WTC11 (cell line): ENCODE data around the gene RAB11FIP3. TPM values are rescaled to one million over a fixed set of nuclear protein-coding genes. Genes with fewer than 3 reads are reported as not detected.

Experiments
- ATAC-seq: fragments of 200-7000 bp; cut with Tn5 transposase; 2 replicates; pipeline ENCODE4 v1.10.0; 2021; ENCODE audit warnings: mild to moderate bottlenecking, moderate library complexity
- CTCF ChIA-PET: fragments of 300-600 bp; sonication (Branson Sonifier 250); formaldehyde crosslinking; loops from one replicate; lab custom pipeline; 2021; ENCODE audit warnings: antibody characterized with exemption; lab: Charles Lee
- POLR2A ChIA-PET: fragments of 350-600 bp; sonication (Branson Sonifier 250); formaldehyde crosslinking; loops from one replicate; lab custom pipeline; 2021; ENCODE audit warnings: antibody characterized with exemption; lab: Charles Lee
- DNase-seq: peaks from one replicate; pipeline ENCODE4 v3.0.0; 2021; ENCODE audit warnings: low spot score
- H3K27ac Mint-ChIP-seq: 2 replicates; pipeline ENCODE4 v1.8.0; 2021; ENCODE audit warnings: mixed read lengths
- H3K27me3 Mint-ChIP-seq: 2 replicates; pipeline ENCODE4 v1.8.0; 2021; ENCODE audit warnings: low read depth, mild to moderate bottlenecking, moderate library complexity, mixed read lengths
- H3K36me3 Mint-ChIP-seq: 2 replicates; pipeline ENCODE4 v1.8.0; 2021; ENCODE audit warnings: mixed read lengths
- H3K4me1 Mint-ChIP-seq: 2 replicates; pipeline ENCODE4 v1.8.0; 2022; ENCODE audit warnings: mixed read lengths
- H3K4me3 Mint-ChIP-seq: 2 replicates; pipeline ENCODE4 v1.8.0; 2021; ENCODE audit warnings: mild to moderate bottlenecking, moderate library complexity, mixed read lengths
- H3K9me3 Mint-ChIP-seq: 2 replicates; pipeline ENCODE4 v1.8.0; 2021; ENCODE audit warnings: mixed read lengths
- FOXJ3 ChIP-seq: sonication (generic); formaldehyde crosslinking; IDR thresholded peaks from 2 replicates; pipeline ENCODE4 v1.9.0; 2021; ENCODE audit warnings: missing genetic modification reagents, mild to moderate bottlenecking, borderline replicate concordance
- FOXK1 ChIP-seq: sonication (generic); formaldehyde crosslinking; IDR thresholded peaks from 2 replicates; pipeline ENCODE4 v1.8.0; 2022; ENCODE audit warnings: mild to moderate bottlenecking, moderate library complexity, missing genetic modification reagents
- IRF2 ChIP-seq: sonication (generic); formaldehyde crosslinking; IDR thresholded peaks from 2 replicates; pipeline ENCODE4 v1.8.0; 2022; ENCODE audit warnings: low read depth, missing genetic modification reagents, borderline replicate concordance
- MXD4 ChIP-seq: fragments of 250-450 bp; sonication (Bioruptor Pico); IDR thresholded peaks from 2 replicates; pipeline ENCODE4 v1.8.0; 2021; ENCODE audit warnings: mild to moderate bottlenecking, moderate library complexity, borderline replicate concordance
- RELA ChIP-seq: sonication (generic); formaldehyde crosslinking; IDR thresholded peaks from 2 replicates; pipeline ENCODE4 v1.8.1; 2022; ENCODE audit warnings: missing genetic modification reagents, mild to moderate bottlenecking, borderline replicate concordance
- SMAD3 ChIP-seq: sonication (generic); formaldehyde crosslinking; IDR thresholded peaks from 2 replicates; pipeline ENCODE4 v1.8.0; 2022; ENCODE audit warnings: missing genetic modification reagents, mild to moderate bottlenecking, borderline replicate concordance
- SMAD4 ChIP-seq: sonication (generic); formaldehyde crosslinking; IDR thresholded peaks from 2 replicates; pipeline ENCODE4 v1.8.0; 2022; ENCODE audit warnings: mild to moderate bottlenecking, missing genetic modification reagents
- ZNF121 ChIP-seq: sonication (generic); formaldehyde crosslinking; IDR thresholded peaks from 2 replicates; pipeline ENCODE4 v1.8.0; 2023; ENCODE audit warnings: missing genetic modification reagents
- ZNF317 ChIP-seq: sonication (generic); formaldehyde crosslinking; IDR thresholded peaks from 2 replicates; pipeline ENCODE4 v1.8.1; 2023; ENCODE audit warnings: low read depth, mild to moderate bottlenecking, moderate library complexity, missing genetic modification reagents, borderline replicate concordance
- ZNF416 ChIP-seq: fragments of 250-450 bp; sonication (Bioruptor Pico); IDR thresholded peaks from 2 replicates; pipeline ENCODE4 v1.9.0; 2021; ENCODE audit warnings: mild to moderate bottlenecking, inconsistent platforms
- ZNF671 ChIP-seq: fragments of 250-450 bp; sonication (Bioruptor Pico); IDR thresholded peaks from 2 replicates; pipeline ENCODE4 v1.8.0; 2021; ENCODE audit warnings: mild to moderate bottlenecking
- total RNA-seq: library from RNA; stranded (reverse); gene quantifications from 3 replicates; pipeline ENCODE4 v1.2.3, GENCODE V29; 2021
- TF ChIP-seq, protein P1 (sequence below): sonication (generic); formaldehyde crosslinking; IDR thresholded peaks from 2 replicates; pipeline ENCODE4 v1.8.1; 2023; ENCODE audit warnings: mild to moderate bottlenecking, missing genetic modification reagents, moderate library complexity
- TF ChIP-seq, protein P2 (sequence below): sonication (generic); formaldehyde crosslinking; IDR thresholded peaks from 2 replicates; pipeline ENCODE4 v1.8.1; 2022; ENCODE audit warnings: low read depth, missing genetic modification reagents, borderline replicate concordance
- TF ChIP-seq, protein P3 (sequence below): sonication (generic); formaldehyde crosslinking; IDR thresholded peaks from 2 replicates; pipeline ENCODE4 v1.8.0; 2023; ENCODE audit warnings: missing genetic modification reagents
- TF ChIP-seq, protein P4 (sequence below): sonication (generic); formaldehyde crosslinking; IDR thresholded peaks from 2 replicates; pipeline ENCODE4 v1.8.0; 2022; ENCODE audit warnings: mild to moderate bottlenecking, missing genetic modification reagents
- TF ChIP-seq, protein P5 (sequence below): fragments of 250-450 bp; sonication (Bioruptor Pico); conservative IDR thresholded peaks from 2 replicates; pipeline ENCODE4 v1.9.0; 2021; ENCODE audit warnings: mild to moderate bottlenecking
- TF ChIP-seq, protein P6 (sequence below): fragments of 250-450 bp; sonication (Bioruptor Pico); IDR thresholded peaks from 2 replicates; pipeline ENCODE4 v1.9.0; 2021; ENCODE audit warnings: mild to moderate bottlenecking, borderline replicate concordance
- TF ChIP-seq, protein P7 (sequence below): sonication (generic); formaldehyde crosslinking; IDR thresholded peaks from 2 replicates; pipeline ENCODE4 v1.8.1; 2023; ENCODE audit warnings: mild to moderate bottlenecking, moderate library complexity, missing genetic modification reagents

The RAB11FIP3 gene
- total RNA-seq, 1 experiment from 2014 or later = 38.6 TPM

DNA sequence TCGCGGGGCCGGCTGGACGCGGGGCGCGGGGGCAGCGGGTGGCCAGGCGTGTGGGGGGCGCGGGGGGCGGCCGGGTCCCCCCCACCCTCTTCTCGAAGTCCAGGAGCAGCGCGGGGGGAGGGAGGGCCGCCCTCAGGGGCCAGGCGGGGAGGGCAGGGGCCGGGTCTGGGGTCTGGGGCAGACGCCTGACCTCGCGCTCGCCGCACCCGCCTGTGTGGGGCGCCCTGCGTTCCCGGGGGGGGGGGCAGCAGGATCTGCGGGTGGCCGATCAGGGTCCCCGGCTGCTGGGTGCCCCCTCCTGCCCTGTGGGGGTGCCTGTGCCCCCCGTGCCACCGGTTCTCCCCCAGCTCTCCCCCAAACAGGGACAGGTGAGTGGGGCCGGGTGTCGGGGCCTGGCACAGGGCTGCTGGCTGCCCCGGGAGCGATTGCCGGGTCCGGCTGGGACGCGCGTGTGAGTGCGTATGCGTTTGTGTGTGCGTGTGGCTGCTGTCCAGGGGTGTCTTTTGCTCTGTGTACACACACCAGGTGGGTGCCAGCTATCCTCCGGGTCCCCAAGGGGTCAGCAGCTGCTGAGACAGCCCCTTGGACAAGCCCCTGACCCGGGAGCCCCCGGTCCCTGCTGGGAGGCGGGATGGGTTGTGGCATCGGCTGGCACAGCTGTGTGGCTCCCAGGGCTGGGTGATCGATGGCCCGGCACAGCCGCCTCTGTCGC, 135.4 kb downstream of the RAB11FIP3 start:
- Mint-ChIP-seq H3K4me3 (no peak overlapping the region), H3K9me3 (no peaks in the 10 kb centered on the region), H3K27me3 (peaks cover 29% of the 10 kb centered on the region), H3K27ac (no peak overlapping the region), H3K4me1 (peaks cover 3% of the 10 kb centered on the region; the same call in 1 of the 2 replicates), H3K36me3 (no peaks in the 10 kb centered on the region)
- TF ChIP-seq ZNF317 (CRISPR knock-in tag) (no peak), SMAD4 (CRISPR knock-in tag) (no peak), MXD4 (CRISPR knock-in tag) (no peak), ZNF121 (no peak), IRF2 (CRISPR knock-in tag) (no peak), FOXJ3 (CRISPR knock-in tag) (no peak), SMAD3 (CRISPR knock-in tag) (no peak), FOXK1 (CRISPR knock-in tag) (no peak), RELA (CRISPR knock-in tag) (no peak), ZNF671 (no peak), ZNF416 (no peak)
- TF ChIP-seq, protein P1, sequence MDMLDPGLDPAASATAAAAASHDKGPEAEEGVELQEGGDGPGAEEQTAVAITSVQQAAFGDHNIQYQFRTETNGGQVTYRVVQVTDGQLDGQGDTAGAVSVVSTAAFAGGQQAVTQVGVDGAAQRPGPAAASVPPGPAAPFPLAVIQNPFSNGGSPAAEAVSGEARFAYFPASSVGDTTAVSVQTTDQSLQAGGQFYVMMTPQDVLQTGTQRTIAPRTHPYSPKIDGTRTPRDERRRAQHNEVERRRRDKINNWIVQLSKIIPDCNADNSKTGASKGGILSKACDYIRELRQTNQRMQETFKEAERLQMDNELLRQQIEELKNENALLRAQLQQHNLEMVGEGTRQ (CRISPR knock-in tag) = no peak
- TF ChIP-seq, protein P2, sequence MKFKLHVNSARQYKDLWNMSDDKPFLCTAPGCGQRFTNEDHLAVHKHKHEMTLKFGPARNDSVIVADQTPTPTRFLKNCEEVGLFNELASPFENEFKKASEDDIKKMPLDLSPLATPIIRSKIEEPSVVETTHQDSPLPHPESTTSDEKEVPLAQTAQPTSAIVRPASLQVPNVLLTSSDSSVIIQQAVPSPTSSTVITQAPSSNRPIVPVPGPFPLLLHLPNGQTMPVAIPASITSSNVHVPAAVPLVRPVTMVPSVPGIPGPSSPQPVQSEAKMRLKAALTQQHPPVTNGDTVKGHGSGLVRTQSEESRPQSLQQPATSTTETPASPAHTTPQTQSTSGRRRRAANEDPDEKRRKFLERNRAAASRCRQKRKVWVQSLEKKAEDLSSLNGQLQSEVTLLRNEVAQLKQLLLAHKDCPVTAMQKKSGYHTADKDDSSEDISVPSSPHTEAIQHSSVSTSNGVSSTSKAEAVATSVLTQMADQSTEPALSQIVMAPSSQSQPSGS (CRISPR knock-in tag) = no peak
- TF ChIP-seq, protein P3, sequence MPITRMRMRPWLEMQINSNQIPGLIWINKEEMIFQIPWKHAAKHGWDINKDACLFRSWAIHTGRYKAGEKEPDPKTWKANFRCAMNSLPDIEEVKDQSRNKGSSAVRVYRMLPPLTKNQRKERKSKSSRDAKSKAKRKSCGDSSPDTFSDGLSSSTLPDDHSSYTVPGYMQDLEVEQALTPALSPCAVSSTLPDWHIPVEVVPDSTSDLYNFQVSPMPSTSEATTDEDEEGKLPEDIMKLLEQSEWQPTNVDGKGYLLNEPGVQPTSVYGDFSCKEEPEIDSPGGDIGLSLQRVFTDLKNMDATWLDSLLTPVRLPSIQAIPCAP (CRISPR knock-in tag) = no peak
- TF ChIP-seq, protein P4, sequence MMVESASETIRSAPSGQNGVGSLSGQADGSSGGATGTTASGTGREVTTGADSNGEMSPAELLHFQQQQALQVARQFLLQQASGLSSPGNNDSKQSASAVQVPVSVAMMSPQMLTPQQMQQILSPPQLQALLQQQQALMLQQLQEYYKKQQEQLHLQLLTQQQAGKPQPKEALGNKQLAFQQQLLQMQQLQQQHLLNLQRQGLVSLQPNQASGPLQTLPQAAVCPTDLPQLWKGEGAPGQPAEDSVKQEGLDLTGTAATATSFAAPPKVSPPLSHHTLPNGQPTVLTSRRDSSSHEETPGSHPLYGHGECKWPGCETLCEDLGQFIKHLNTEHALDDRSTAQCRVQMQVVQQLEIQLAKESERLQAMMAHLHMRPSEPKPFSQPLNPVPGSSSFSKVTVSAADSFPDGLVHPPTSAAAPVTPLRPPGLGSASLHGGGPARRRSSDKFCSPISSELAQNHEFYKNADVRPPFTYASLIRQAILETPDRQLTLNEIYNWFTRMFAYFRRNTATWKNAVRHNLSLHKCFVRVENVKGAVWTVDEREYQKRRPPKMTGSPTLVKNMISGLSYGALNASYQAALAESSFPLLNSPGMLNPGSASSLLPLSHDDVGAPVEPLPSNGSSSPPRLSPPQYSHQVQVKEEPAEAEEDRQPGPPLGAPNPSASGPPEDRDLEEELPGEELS = no peak
- TF ChIP-seq, protein P5, sequence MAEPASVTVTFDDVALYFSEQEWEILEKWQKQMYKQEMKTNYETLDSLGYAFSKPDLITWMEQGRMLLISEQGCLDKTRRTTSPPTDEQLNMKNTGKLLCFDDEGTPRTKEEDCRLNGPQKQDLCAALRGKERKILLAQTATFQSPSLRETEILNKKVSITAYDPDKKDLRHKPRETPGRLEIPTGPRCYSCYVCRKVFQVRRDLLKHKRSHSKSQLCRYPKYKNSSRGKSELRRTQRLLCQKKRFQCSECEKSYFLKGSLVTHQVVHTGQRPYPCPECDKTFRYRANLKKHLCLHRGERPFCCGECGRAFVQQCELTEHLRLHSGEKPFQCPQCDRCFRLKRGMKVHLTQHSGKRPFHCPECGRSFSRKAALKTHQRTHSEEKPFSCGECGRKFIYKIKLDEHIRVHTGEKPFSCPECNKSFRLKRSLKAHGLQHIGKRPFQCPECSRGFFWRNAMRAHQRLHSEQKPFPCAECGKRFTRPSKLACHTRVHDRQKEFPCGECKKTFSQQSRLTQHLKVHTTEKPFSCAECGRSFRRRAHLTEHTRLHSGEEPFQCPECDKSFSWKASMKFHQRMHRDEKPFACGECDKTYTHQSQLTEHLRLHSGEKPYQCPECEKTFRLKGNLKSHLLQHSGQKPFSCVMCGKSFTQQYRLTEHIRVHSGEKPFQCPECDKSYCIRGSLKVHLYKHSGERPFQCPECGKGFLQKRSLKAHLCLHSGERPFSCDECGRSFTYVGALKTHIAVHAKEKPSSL = no peak
- TF ChIP-seq, protein P6, sequence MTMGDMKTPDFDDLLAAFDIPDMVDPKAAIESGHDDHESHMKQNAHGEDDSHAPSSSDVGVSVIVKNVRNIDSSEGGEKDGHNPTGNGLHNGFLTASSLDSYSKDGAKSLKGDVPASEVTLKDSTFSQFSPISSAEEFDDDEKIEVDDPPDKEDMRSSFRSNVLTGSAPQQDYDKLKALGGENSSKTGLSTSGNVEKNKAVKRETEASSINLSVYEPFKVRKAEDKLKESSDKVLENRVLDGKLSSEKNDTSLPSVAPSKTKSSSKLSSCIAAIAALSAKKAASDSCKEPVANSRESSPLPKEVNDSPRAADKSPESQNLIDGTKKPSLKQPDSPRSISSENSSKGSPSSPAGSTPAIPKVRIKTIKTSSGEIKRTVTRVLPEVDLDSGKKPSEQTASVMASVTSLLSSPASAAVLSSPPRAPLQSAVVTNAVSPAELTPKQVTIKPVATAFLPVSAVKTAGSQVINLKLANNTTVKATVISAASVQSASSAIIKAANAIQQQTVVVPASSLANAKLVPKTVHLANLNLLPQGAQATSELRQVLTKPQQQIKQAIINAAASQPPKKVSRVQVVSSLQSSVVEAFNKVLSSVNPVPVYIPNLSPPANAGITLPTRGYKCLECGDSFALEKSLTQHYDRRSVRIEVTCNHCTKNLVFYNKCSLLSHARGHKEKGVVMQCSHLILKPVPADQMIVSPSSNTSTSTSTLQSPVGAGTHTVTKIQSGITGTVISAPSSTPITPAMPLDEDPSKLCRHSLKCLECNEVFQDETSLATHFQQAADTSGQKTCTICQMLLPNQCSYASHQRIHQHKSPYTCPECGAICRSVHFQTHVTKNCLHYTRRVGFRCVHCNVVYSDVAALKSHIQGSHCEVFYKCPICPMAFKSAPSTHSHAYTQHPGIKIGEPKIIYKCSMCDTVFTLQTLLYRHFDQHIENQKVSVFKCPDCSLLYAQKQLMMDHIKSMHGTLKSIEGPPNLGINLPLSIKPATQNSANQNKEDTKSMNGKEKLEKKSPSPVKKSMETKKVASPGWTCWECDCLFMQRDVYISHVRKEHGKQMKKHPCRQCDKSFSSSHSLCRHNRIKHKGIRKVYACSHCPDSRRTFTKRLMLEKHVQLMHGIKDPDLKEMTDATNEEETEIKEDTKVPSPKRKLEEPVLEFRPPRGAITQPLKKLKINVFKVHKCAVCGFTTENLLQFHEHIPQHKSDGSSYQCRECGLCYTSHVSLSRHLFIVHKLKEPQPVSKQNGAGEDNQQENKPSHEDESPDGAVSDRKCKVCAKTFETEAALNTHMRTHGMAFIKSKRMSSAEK (CRISPR knock-in tag) = no peak
- TF ChIP-seq, protein P7, sequence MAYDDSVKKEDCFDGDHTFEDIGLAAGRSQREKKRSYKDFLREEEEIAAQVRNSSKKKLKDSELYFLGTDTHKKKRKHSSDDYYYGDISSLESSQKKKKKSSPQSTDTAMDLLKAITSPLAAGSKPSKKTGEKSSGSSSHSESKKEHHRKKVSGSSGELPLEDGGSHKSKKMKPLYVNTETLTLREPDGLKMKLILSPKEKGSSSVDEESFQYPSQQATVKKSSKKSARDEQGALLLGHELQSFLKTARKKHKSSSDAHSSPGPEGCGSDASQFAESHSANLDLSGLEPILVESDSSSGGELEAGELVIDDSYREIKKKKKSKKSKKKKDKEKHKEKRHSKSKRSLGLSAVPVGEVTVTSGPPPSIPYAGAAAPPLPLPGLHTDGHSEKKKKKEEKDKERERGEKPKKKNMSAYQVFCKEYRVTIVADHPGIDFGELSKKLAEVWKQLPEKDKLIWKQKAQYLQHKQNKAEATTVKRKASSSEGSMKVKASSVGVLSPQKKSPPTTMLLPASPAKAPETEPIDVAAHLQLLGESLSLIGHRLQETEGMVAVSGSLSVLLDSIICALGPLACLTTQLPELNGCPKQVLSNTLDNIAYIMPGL (CRISPR knock-in tag) = no peak
- POLR2A ChIA-PET = no interaction called here
- DNase-seq (no peak), ATAC-seq (no peak)
- CTCF ChIA-PET = no interaction called here
